HepG2 (cell line): ENCODE measurements around the gene OSBPL2. TPM values are rescaled to one million over a fixed set of nuclear protein-coding genes. Genes with fewer than 3 reads are reported as not detected.

Experiments
- ATF2 ChIP-seq: sonication (generic); formaldehyde crosslinking; IDR thresholded peaks from 2 replicates; pipeline ENCODE4 v1.4.0; 2020; ENCODE audit warnings: missing genetic modification reagents
- HNF4A ChIP-seq: sonication (generic); formaldehyde crosslinking; IDR thresholded peaks from 2 replicates; pipeline ENCODE4 v1.4.0; 2020; ENCODE audit warnings: missing genetic modification reagents
- HNRNPUL1 ChIP-seq: fragments of 200-400 bp; formaldehyde crosslinking; IDR thresholded peaks from 2 replicates; pipeline ENCODE4 v1.6.1; 2017; ENCODE audit warnings: low read depth, mild to moderate bottlenecking, low read length, moderate library complexity
- KAT8 ChIP-seq: IDR thresholded peaks from 2 replicates; pipeline ENCODE4 v1.6.1; 2016; ENCODE audit warnings: missing genetic modification reagents, missing compliant biosample characterization
- NPAS2 ChIP-seq: sonication (generic); formaldehyde crosslinking; IDR thresholded peaks from 2 replicates; pipeline ENCODE4 v1.8.0; 2022; ENCODE audit warnings: mild to moderate bottlenecking, missing genetic modification reagents, borderline replicate concordance
- NR2C2 ChIP-seq: sonication (generic); formaldehyde crosslinking; IDR thresholded peaks from 2 replicates; pipeline ENCODE4 v1.4.0; 2020; ENCODE audit warnings: missing genetic modification reagents, mild to moderate bottlenecking, moderate library complexity, borderline replicate concordance
- PBX3 ChIP-seq: sonication (generic); formaldehyde crosslinking; IDR thresholded peaks from 2 replicates; pipeline ENCODE4 v1.8.1; 2023; ENCODE audit warnings: missing genetic modification reagents, inconsistent platforms, borderline replicate concordance
- POLR2A ChIP-seq, 2 experiments: IDR thresholded peaks; 2 replicates each; pipeline ENCODE4 v1.6.1; 2011; ENCODE audit warnings: low read depth in 2 of 2, low read length in 2 of 2, mild to moderate bottlenecking in 1 of 2, moderate library complexity in 1 of 2; ENCODE audit not compliant: insufficient read depth in 1 of 2
- YY1 ChIP-seq: IDR thresholded peaks from 2 replicates; pipeline ENCODE4 v1.6.1; 2011; ENCODE audit warnings: low read length, low read depth, moderate library complexity, mild to moderate bottlenecking; ENCODE audit not compliant: insufficient read depth, insufficient replicate concordance
- ZBTB46 ChIP-seq: sonication (generic); formaldehyde crosslinking; IDR thresholded peaks from 2 replicates; pipeline ENCODE4 v1.4.0; 2020; ENCODE audit warnings: mild to moderate bottlenecking, missing genetic modification reagents, borderline replicate concordance
- ZFP41 ChIP-seq: sonication (generic); formaldehyde crosslinking; IDR thresholded peaks from 2 replicates; pipeline ENCODE4 v1.4.0; 2020; ENCODE audit warnings: mild to moderate bottlenecking, missing genetic modification reagents, borderline replicate concordance
- ZMYM4 ChIP-seq: sonication (generic); formaldehyde crosslinking; IDR thresholded peaks from 2 replicates; pipeline ENCODE4 v1.8.1; 2023; ENCODE audit warnings: mild to moderate bottlenecking, missing genetic modification reagents
- ZNF101 ChIP-seq: sonication (generic); formaldehyde crosslinking; IDR thresholded peaks from 2 replicates; pipeline ENCODE4 v1.4.0; 2020; ENCODE audit warnings: mild to moderate bottlenecking, low read depth, missing genetic modification reagents, borderline replicate concordance
- ZNF292 ChIP-seq: sonication (generic); formaldehyde crosslinking; IDR thresholded peaks from 2 replicates; pipeline ENCODE4 v1.8.1; 2022; ENCODE audit warnings: mild to moderate bottlenecking, low read depth, missing genetic modification reagents, borderline replicate concordance
- ZSCAN12 ChIP-seq: sonication (generic); formaldehyde crosslinking; IDR thresholded peaks from 2 replicates; pipeline ENCODE4 v1.9.0; 2021; ENCODE audit warnings: mild to moderate bottlenecking, missing genetic modification reagents
- polyA plus RNA-seq, 8 experiments: library from polyadenylated mRNA; depleted of rRNA in 3 of 8; stranded (reverse) in 7 of 8; unstranded in 1 of 8; fragments of >200 nt; fragmentation: Illumina TruSeq in 4 of 8; extraction: Trizol in 4 of 8; gene quantifications; 2 replicates each; pipeline versions ENCODE4 v1.2.1 to v1.2.3, GENCODE V29; 2011 to 2016; ENCODE audit warnings: low read depth in 4 of 8, missing spikeins in 1 of 8, mixed read lengths in 1 of 8; ENCODE audit not compliant: insufficient read depth in 1 of 8
- total RNA-seq, 5 experiments: library from RNA; depleted of rRNA; stranded (reverse); fragments of >200 nt; fragmentation: Illumina TruSeq; extraction: Trizol; gene quantifications; 2 replicates each; pipeline ENCODE4 v1.2.3, GENCODE V29; 2016; ENCODE audit warnings: low read depth in 1 of 5
- TF ChIP-seq, protein P1 (sequence below), 2 experiments: fragments of 450-650 bp in 1 of 2; sonication (generic) in 1 of 2; formaldehyde crosslinking; IDR thresholded peaks; 2 replicates each; pipeline versions ENCODE4 v1.5.0 to v1.8.0; 2020 to 2022; ENCODE audit warnings: mild to moderate bottlenecking in 1 of 2, missing genetic modification reagents in 1 of 2
- TF ChIP-seq, protein P2 (sequence below): sonication (generic); formaldehyde crosslinking; IDR thresholded peaks from 2 replicates; pipeline ENCODE4; 2020; ENCODE audit warnings: missing genetic modification reagents, mild to moderate bottlenecking, borderline replicate concordance

Gene OSBPL2
- total and polyA plus RNA-seq, 2 of the 13 experiments (the other 11 are each of a cell fraction or from before 2014, with no cell fraction given) = 18.5 to 37.4 TPM

- TF ChIP-seq KAT8 (CRISPR knock-in tag) (no peak), PBX3 (no peak), ATF2 (CRISPR knock-in tag) (no peak), POLR2A (IDR thresholded peaks at IDR 0.05; ENCODE audit: insufficient read depth in 1 of 2, low read depth in 2 of 2, low read length in 2 of 2) (peak in 1 of 2 experiments; percentile 26; a peak in 1 of 4 replicates), ZBTB46 (CRISPR knock-in tag) (no peak), ZNF101 (CRISPR knock-in tag) (no peak), ZMYM4 (CRISPR knock-in tag) (no peak), NR2C2 (CRISPR knock-in tag) (no peak), ZFP41 (CRISPR knock-in tag) (no peak), HNRNPUL1 (no peak), ZSCAN12 (CRISPR knock-in tag) (no peak), YY1 (no peak), HNF4A (no peak), NPAS2 (CRISPR knock-in tag) (no peak), ZNF292 (CRISPR knock-in tag) (no peak)
- TF ChIP-seq, protein P1, sequence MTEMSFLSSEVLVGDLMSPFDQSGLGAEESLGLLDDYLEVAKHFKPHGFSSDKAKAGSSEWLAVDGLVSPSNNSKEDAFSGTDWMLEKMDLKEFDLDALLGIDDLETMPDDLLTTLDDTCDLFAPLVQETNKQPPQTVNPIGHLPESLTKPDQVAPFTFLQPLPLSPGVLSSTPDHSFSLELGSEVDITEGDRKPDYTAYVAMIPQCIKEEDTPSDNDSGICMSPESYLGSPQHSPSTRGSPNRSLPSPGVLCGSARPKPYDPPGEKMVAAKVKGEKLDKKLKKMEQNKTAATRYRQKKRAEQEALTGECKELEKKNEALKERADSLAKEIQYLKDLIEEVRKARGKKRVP (CRISPR knock-in tag; IDR thresholded peaks at IDR 0.05) = no peak
- TF ChIP-seq, protein P2, sequence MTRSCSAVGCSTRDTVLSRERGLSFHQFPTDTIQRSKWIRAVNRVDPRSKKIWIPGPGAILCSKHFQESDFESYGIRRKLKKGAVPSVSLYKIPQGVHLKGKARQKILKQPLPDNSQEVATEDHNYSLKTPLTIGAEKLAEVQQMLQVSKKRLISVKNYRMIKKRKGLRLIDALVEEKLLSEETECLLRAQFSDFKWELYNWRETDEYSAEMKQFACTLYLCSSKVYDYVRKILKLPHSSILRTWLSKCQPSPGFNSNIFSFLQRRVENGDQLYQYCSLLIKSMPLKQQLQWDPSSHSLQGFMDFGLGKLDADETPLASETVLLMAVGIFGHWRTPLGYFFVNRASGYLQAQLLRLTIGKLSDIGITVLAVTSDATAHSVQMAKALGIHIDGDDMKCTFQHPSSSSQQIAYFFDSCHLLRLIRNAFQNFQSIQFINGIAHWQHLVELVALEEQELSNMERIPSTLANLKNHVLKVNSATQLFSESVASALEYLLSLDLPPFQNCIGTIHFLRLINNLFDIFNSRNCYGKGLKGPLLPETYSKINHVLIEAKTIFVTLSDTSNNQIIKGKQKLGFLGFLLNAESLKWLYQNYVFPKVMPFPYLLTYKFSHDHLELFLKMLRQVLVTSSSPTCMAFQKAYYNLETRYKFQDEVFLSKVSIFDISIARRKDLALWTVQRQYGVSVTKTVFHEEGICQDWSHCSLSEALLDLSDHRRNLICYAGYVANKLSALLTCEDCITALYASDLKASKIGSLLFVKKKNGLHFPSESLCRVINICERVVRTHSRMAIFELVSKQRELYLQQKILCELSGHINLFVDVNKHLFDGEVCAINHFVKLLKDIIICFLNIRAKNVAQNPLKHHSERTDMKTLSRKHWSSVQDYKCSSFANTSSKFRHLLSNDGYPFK = no peak
These were observed 402 bp downstream of the OSBPL2 start (continued) for GRCh38 chr20:62238569-62239277.
